Ascending aorta (tissue), 2 donors: ENCODE results near the gene CSTPP1. TPM values are rescaled to one million over a fixed set of nuclear protein-coding genes. Genes with fewer than 3 reads are reported as not detected.
"Not testable (repeated sequence)": the region's sequence is repeated elsewhere in the genome, so short reads cannot be mapped to it uniquely, and the experiment has no call there.

Experiments used
- DNase-seq, 2 donors: peaks; one replicate each; pipeline ENCODE4 v3.0.0-alpha.2; 2019; ENCODE audit warnings: low spot score in 2 of 2
- H3K27ac ChIP-seq, 2 donors: fragments of 200-600 bp; sonication (generic); one replicate each; pipeline ENCODE4 v1.5.1; 2016 to 2017; ENCODE audit warnings: mild to moderate bottlenecking in 1 of 2
- H3K27me3 ChIP-seq: fragments of 200-600 bp; sonication (generic); one replicate; pipeline ENCODE4 v1.5.1; 2017
- H3K36me3 ChIP-seq, 2 donors: fragments of 200-600 bp; sonication (generic); one replicate each; pipeline ENCODE4 v1.5.1; 2016
- H3K4me1 ChIP-seq, 2 donors: fragments of 200-600 bp; sonication (generic); one replicate each; pipeline ENCODE4 v1.5.1; 2016 to 2017; ENCODE audit warnings: mild to moderate bottlenecking in 1 of 2
- H3K4me3 ChIP-seq, 2 donors: fragments of 200-600 bp; sonication (generic); one replicate each; pipeline ENCODE4 v1.5.1; 2016 to 2017; ENCODE audit warnings: mild to moderate bottlenecking in 1 of 2
- H3K9me3 ChIP-seq, 2 donors: fragments of 200-600 bp; sonication (generic); one replicate each; pipeline ENCODE4 v1.5.1; 2016
- CTCF ChIP-seq, 3 experiments: fragments of 200-600 bp in 2 of 3; fragments of 450-650 bp in 1 of 3; sonication (generic) in 2 of 3; IDR thresholded peaks; one replicate each; pipeline ENCODE4 v1.5.1; 2016 to 2019; ENCODE audit warnings: antibody characterized with exemption in 3 of 3, mild to moderate bottlenecking in 1 of 3, moderate library complexity in 1 of 3
- intact Hi-C: fragments of 100-400 bp; cut with DNase I; formaldehyde crosslinking; loops from one replicate; pipeline ENCODE4 v1.15.1; 2023
- total RNA-seq: library from RNA; depleted of rRNA; stranded (reverse); fragments of >200 nt; gene quantifications from one replicate; pipeline ENCODE4 v1.1.0, GENCODE V29; 2016

The CSTPP1 gene
- total RNA-seq, 1 donor from 2014 or later, result 16.6 TPM

DNA sequence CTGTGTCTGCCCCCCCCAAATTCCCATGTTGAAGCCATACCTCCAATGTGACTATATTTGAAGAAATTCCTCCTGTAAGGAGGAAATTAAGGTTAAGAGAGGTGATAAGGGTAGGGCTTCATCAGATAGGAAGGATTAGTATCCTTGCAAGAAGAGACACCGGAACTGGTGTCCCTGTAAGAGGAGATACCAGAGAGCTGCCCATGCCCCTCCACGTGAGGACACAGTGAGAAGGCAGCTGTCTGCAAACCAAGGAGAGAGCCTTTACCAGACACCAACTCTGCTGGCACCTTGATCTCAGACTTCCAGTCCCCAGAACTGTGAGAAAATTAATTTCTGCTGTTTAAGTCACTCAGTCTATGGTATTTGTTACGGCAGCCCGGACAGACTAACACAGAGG lies 130.8 kb downstream of the CSTPP1 start:
- Histone ChIP-seq H3K27me3 (no peaks in the 10 kb centered on the region), H3K9me3 (no peaks in the 10 kb centered on the region), H3K4me3 (no peak overlapping the region), H3K36me3 (no peaks in the 10 kb centered on the region), H3K27ac (no peak overlapping the region), H3K4me1 (no peaks in the 10 kb centered on the region)
- intact Hi-C loops, result no loop called here
- TF ChIP-seq CTCF (IDR thresholded peaks at IDR 0.05), result no peak
- DNase-seq, result no peak

- Histone ChIP-seq H3K9me3 (no peaks in the 10 kb centered on the region), H3K36me3 (no peaks in the 10 kb centered on the region), H3K27me3 (no peaks in the 10 kb centered on the region), H3K4me3 (no peak overlapping the region), H3K4me1 (no peaks in the 10 kb centered on the region), H3K27ac (no peak overlapping the region)
- no peak for TF ChIP-seq CTCF (IDR thresholded peaks at IDR 0.05)
- DNase-seq, result no peak
- intact Hi-C loops, result no loop called here
Observed at GRCh38 chr11:47070769-47071168, 134.2 kb downstream of the CSTPP1 start.

GRCh38 chr11:47071341-47071740 lies 134.8 kb downstream of the CSTPP1 start:
- H3K4me1 ChIP-seq, result no peaks in the 10 kb centered on the region
- H3K9me3 ChIP-seq, result no peaks in the 10 kb centered on the region
- TF ChIP-seq CTCF (IDR thresholded peaks at IDR 0.05), result no peak
- no peak overlapping the region for H3K4me3 ChIP-seq
- H3K36me3 ChIP-seq, result no peaks in the 10 kb centered on the region
- H3K27ac ChIP-seq, result no peak overlapping the region
- intact Hi-C loops, result no loop called here
- no peaks in the 10 kb centered on the region for H3K27me3 ChIP-seq
- DNase-seq, result no peak

- Histone ChIP-seq H3K36me3 (no peaks in the 10 kb centered on the region), H3K27me3 (no peaks in the 10 kb centered on the region), H3K4me3 (no peak overlapping the region), H3K4me1 (no peaks in the 10 kb centered on the region), H3K27ac (no peak overlapping the region), H3K9me3 (no peaks in the 10 kb centered on the region)
- no peak for DNase-seq
- intact Hi-C loops, result no loop called here
- no peak for TF ChIP-seq CTCF (IDR thresholded peaks at IDR 0.05)
Observed at GRCh38 chr11:47071791-47072261, 135.3 kb downstream of the CSTPP1 start.

- intact Hi-C loops, result no loop called here
- TF ChIP-seq CTCF (IDR thresholded peaks at IDR 0.05), result no peak
- H3K9me3 ChIP-seq, result no peaks in the 10 kb centered on the region
- no peaks in the 10 kb centered on the region for H3K36me3 ChIP-seq
- H3K4me1 ChIP-seq, result no peaks in the 10 kb centered on the region
- no peak overlapping the region for H3K4me3 ChIP-seq
- no peaks in the 10 kb centered on the region for H3K27me3 ChIP-seq
- no peak overlapping the region for H3K27ac ChIP-seq
- no peak for DNase-seq
Observed at GRCh38 chr11:47078751-47079521, 142.4 kb downstream of the CSTPP1 start.

DNA sequence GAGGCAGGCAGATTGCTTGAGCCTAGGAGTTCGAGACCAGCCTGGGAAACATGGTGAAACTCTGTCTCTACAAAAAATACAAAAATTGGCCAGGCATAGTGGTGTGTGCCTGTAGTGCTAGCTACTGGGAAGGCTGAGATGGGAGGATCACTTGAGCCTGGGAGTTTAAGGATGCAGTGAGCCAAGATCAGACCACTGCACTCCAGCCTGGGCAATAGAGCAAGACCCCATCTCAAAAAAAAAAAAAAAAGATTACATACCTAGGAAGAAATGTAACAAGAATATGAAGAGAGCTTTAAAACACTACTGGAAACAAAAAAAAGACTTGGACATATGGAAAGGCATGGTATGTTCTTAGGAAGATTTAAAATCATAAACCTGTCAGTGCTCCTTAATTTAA lies 144.2 kb downstream of the CSTPP1 start:
- H3K4me1 ChIP-seq, DNase-seq, intact Hi-C loops, H3K4me3 ChIP-seq, H3K27ac ChIP-seq, H3K27me3 ChIP-seq, H3K9me3 ChIP-seq, H3K36me3 ChIP-seq: not testable (repeated sequence)
